COR-L47 (cell line): ENCODE data around the gene GALNT18.

Experiments used
- DNase-seq: peaks from one replicate; lab custom pipeline; 2025; lab: John Stamatoyannopoulos, UW

Gene GALNT18

GRCh38 chr11:11408436-11409221, 213.2 kb downstream of the GALNT18 start:
- no peak for DNase-seq

GRCh38 chr11:11407763-11408084, 214.1 kb downstream of the GALNT18 start:
- DNase-seq = no peak

- no peak for DNase-seq
Observed at GRCh38 chr11:11407065-11407762, 214.6 kb downstream of the GALNT18 start.

GRCh38 chr11:11406652-11407051, 215.2 kb downstream of the GALNT18 start:
- DNase-seq = no peak

GRCh38 chr11:11403763-11404725, 217.8 kb downstream of the GALNT18 start:
- DNase-seq = no peak

- no peak for DNase-seq
Observed at GRCh38 chr11:11401960-11402535, 219.8 kb downstream of the GALNT18 start.

GRCh38 chr11:11400635-11401232, 221.1 kb downstream of the GALNT18 start:
- no peak for DNase-seq

- DNase-seq = no peak
Observed at GRCh38 chr11:11400121-11400520, 221.7 kb downstream of the GALNT18 start.

GRCh38 chr11:11397781-11398180, 224.0 kb downstream of the GALNT18 start:
- DNase-seq = no peak

GRCh38 chr11:11397036-11397415, 224.8 kb downstream of the GALNT18 start:
- DNase-seq = no peak

- DNase-seq = no peak
Observed at GRCh38 chr11:11396301-11397035, 225.3 kb downstream of the GALNT18 start.

GRCh38 chr11:11395126-11395525, 226.7 kb downstream of the GALNT18 start:
- DNase-seq = no peak

GRCh38 chr11:11394241-11394640, 227.6 kb downstream of the GALNT18 start:
- no peak for DNase-seq

GRCh38 chr11:11391796-11392463, 229.9 kb downstream of the GALNT18 start:
- no peak for DNase-seq

GRCh38 chr11:11391169-11391568, 230.6 kb downstream of the GALNT18 start:
- no peak for DNase-seq

GRCh38 chr11:11390068-11390771, 231.6 kb downstream of the GALNT18 start:
- no peak for DNase-seq

GRCh38 chr11:11389238-11389637, 232.6 kb downstream of the GALNT18 start:
- no peak for DNase-seq

GRCh38 chr11:11387622-11388305, 234.0 kb downstream of the GALNT18 start:
- no peak for DNase-seq

GRCh38 chr11:11387207-11387606, 234.6 kb downstream of the GALNT18 start:
- DNase-seq = no peak
